Mucosa of rectum (tissue), 2 donors: ENCODE results near the gene PDYN.
A peak's percentile ranks its signal among the peaks of the same experiment; 100 is the strongest.

Experiments used
- H3K27ac ChIP-seq, 2 donors: one replicate each; pipeline ENCODE4 v1.7.0; 2013; ENCODE audit warnings: inconsistent platforms in 2 of 2, low read depth in 2 of 2, low read length in 2 of 2
- H3K27me3 ChIP-seq, 2 donors: one replicate each; pipeline ENCODE4 v1.7.0; 2013; ENCODE audit warnings: low read length in 2 of 2; ENCODE audit not compliant: control insufficient read depth in 2 of 2, insufficient read depth in 2 of 2
- H3K36me3 ChIP-seq, 2 donors: one replicate each; pipeline ENCODE4 v1.7.0; 2013; ENCODE audit warnings: low read length in 2 of 2; ENCODE audit not compliant: control insufficient read depth in 2 of 2, insufficient read depth in 2 of 2
- H3K4me1 ChIP-seq, 2 donors: one replicate each; pipeline ENCODE4 v1.7.0; 2013; ENCODE audit warnings: low read length in 2 of 2, mild to moderate bottlenecking in 1 of 2; ENCODE audit not compliant: control insufficient read depth in 2 of 2, insufficient read depth in 2 of 2
- H3K4me3 ChIP-seq, 2 donors: one replicate each; pipeline ENCODE4 v1.7.0; 2013; ENCODE audit warnings: low read length in 2 of 2
- H3K9ac ChIP-seq, 2 donors: one replicate each; pipeline ENCODE4 v1.7.0; 2013; ENCODE audit warnings: low read length in 2 of 2, low read depth in 1 of 2, mild to moderate bottlenecking in 1 of 2
- H3K9me3 ChIP-seq, 2 donors: one replicate each; pipeline ENCODE4 v1.7.0; 2013; ENCODE audit warnings: low read length in 2 of 2; ENCODE audit not compliant: control insufficient read depth in 2 of 2
- donor health status: healthy.
- donor health status: Normal muscosa, but diverticular disease.

The PDYN gene

GRCh38 chr20:1955217-1955616 is 38.6 kb downstream of the PDYN start:
- Histone ChIP-seq H3K36me3 (no peaks in the 10 kb centered on the region), H3K4me1 (no peaks in the 10 kb centered on the region), H3K4me3 (no peak overlapping the region), H3K27me3 (no peaks in the 10 kb centered on the region), H3K27ac (no peak overlapping the region), H3K9ac (no peak overlapping the region), H3K9me3 (no peaks in the 10 kb centered on the region)

- no peaks in the 10 kb centered on the region for H3K9me3 ChIP-seq
- no peak overlapping the region for H3K9ac ChIP-seq
- no peak overlapping the region for H3K4me3 ChIP-seq
- no peak overlapping the region for H3K27ac ChIP-seq
- no peaks in the 10 kb centered on the region for H3K36me3 ChIP-seq
- H3K4me1 ChIP-seq = no peaks in the 10 kb centered on the region
- H3K27me3 ChIP-seq = no peaks in the 10 kb centered on the region
These were observed 40.2 kb downstream of the PDYN start for GRCh38 chr20:1953621-1954020.

GRCh38 chr20:1952737-1953530 is 40.9 kb downstream of the PDYN start:
- no peak overlapping the region for H3K27ac ChIP-seq
- H3K36me3 ChIP-seq = no peaks in the 10 kb centered on the region
- no peak overlapping the region for H3K4me3 ChIP-seq
- H3K27me3 ChIP-seq = no peaks in the 10 kb centered on the region
- H3K9me3 ChIP-seq = no peaks in the 10 kb centered on the region
- H3K4me1 ChIP-seq = no peaks in the 10 kb centered on the region
- no peak overlapping the region for H3K9ac ChIP-seq

GRCh38 chr20:1951436-1952115 is 42.3 kb downstream of the PDYN start:
- Histone ChIP-seq H3K9ac (no peak overlapping the region), H3K4me1 (peaks cover 8 to 9% of the 10 kb centered on the region in 2 donors), H3K4me3 (no peak overlapping the region), H3K27ac (no peak overlapping the region), H3K36me3 (peaks cover 0 to 2% of the 10 kb centered on the region in 2 donors), H3K27me3 (peaks cover 0 to 5% of the 10 kb centered on the region in 2 donors), H3K9me3 (no peaks in the 10 kb centered on the region)

GRCh38 chr20:1950836-1951235 is 43.0 kb downstream of the PDYN start:
- Histone ChIP-seq H3K9me3 (no peaks in the 10 kb centered on the region), H3K27ac (no peak overlapping the region), H3K27me3 (peaks cover 0 to 6% of the 10 kb centered on the region in 2 donors), H3K9ac (no peak overlapping the region), H3K4me3 (no peak overlapping the region), H3K36me3 (peaks cover 0 to 2% of the 10 kb centered on the region in 2 donors), H3K4me1 (peaks cover 9 to 10% of the 10 kb centered on the region in 2 donors)

GRCh38 chr20:1949347-1950100 is 44.3 kb downstream of the PDYN start:
- Histone ChIP-seq H3K4me1 (peaks cover 9 to 10% of the 10 kb centered on the region in 2 donors), H3K4me3 (no peak overlapping the region), H3K9ac (no peak overlapping the region), H3K9me3 (no peaks in the 10 kb centered on the region), H3K36me3 (peaks cover 0 to 2% of the 10 kb centered on the region in 2 donors), H3K27me3 (peaks cover 0 to 6% of the 10 kb centered on the region in 2 donors), H3K27ac (no peak overlapping the region)

GRCh38 chr20:1947535-1947846 is 46.4 kb downstream of the PDYN start:
- H3K9me3 ChIP-seq = no peaks in the 10 kb centered on the region
- H3K4me1 ChIP-seq = peaks cover 9 to 12% of the 10 kb centered on the region in 2 donors
- H3K27me3 ChIP-seq = peaks cover 0 to 6% of the 10 kb centered on the region in 2 donors
- no peak overlapping the region for H3K4me3 ChIP-seq
- no peak overlapping the region for H3K27ac ChIP-seq
- peaks cover 0 to 2% of the 10 kb centered on the region in 2 donors for H3K36me3 ChIP-seq
- H3K9ac ChIP-seq = no peak overlapping the region

- Histone ChIP-seq H3K36me3 (peaks cover 0 to 2% of the 10 kb centered on the region in 2 donors), H3K27me3 (peaks cover 0 to 6% of the 10 kb centered on the region in 2 donors), H3K9ac (peak overlapping the region in 1 of 2 donors; percentile 8), H3K4me3 (peak overlapping the region in 1 of 2 donors; percentile 62), H3K9me3 (no peaks in the 10 kb centered on the region), H3K4me1 (peaks cover 9 to 12% of the 10 kb centered on the region in 2 donors), H3K27ac (peak overlapping the region in 1 of 2 donors; percentile 17)
These were observed 46.9 kb downstream of the PDYN start for GRCh38 chr20:1946762-1947534.

- peak overlapping the region in 1 of 2 donors; percentile 62 for H3K4me3 ChIP-seq
- no peak overlapping the region for H3K9ac ChIP-seq
- peaks cover 9 to 12% of the 10 kb centered on the region in 2 donors for H3K4me1 ChIP-seq
- peaks cover 0 to 6% of the 10 kb centered on the region in 2 donors for H3K27me3 ChIP-seq
- H3K36me3 ChIP-seq = peaks cover 0 to 2% of the 10 kb centered on the region in 2 donors
- no peak overlapping the region for H3K27ac ChIP-seq
- no peaks in the 10 kb centered on the region for H3K9me3 ChIP-seq
These were observed 47.5 kb downstream of the PDYN start for GRCh38 chr20:1946442-1946761.
